MM.1S (cell line): ENCODE data around the gene BID.

Experiments
- DNase-seq: peaks from one replicate; pipeline ENCODE4 v3.0.0-alpha.2; 2015
- H2AFZ ChIP-seq: fragments of 300-600 bp; sonication (generic); 2 replicates; pipeline ENCODE4 v1.6.0; 2016; ENCODE audit warnings: antibody characterized with exemption, low read length
- H3F3A ChIP-seq: fragments of 300-600 bp; sonication (generic); 2 replicates; pipeline ENCODE4 v1.6.1; 2016; ENCODE audit warnings: mild to moderate bottlenecking, antibody characterized with exemption, low read length, moderate library complexity, mixed read lengths; ENCODE audit not compliant: insufficient read depth
- H3K27ac ChIP-seq: fragments of 300-600 bp; sonication (generic); 2 replicates; pipeline ENCODE4 v1.5.1; 2016; ENCODE audit warnings: mild to moderate bottlenecking, low read length
- H3K27me3 ChIP-seq: fragments of 300-600 bp; sonication (generic); replicated peaks from 2 replicates; pipeline ENCODE4 v1.6.0; 2016; ENCODE audit warnings: low read length; ENCODE audit not compliant: insufficient read depth
- H3K36me3 ChIP-seq: fragments of 300-600 bp; sonication (generic); replicated peaks from 2 replicates; pipeline ENCODE4 v1.6.1; 2016; ENCODE audit warnings: mild to moderate bottlenecking, low read length, mixed read lengths; ENCODE audit not compliant: insufficient read depth
- H3K4me1 ChIP-seq: fragments of 300-600 bp; sonication (generic); 2 replicates; pipeline ENCODE4 v1.6.1; 2016; ENCODE audit warnings: low read length, mixed read lengths
- H3K4me2 ChIP-seq: fragments of 300-600 bp; sonication (generic); 2 replicates; pipeline ENCODE4 v1.6.0; 2016; ENCODE audit warnings: low read depth, low read length
- H3K4me3 ChIP-seq: fragments of 300-600 bp; sonication (generic); 2 replicates; pipeline ENCODE4 v1.5.1; 2016; ENCODE audit warnings: low read length, mixed read lengths
- H3K79me2 ChIP-seq: fragments of 300-600 bp; sonication (generic); 2 replicates; pipeline ENCODE4 v1.6.1; 2016; ENCODE audit warnings: mixed run types, low read length, mixed read lengths
- H3K9ac ChIP-seq: fragments of 300-600 bp; sonication (generic); 2 replicates; pipeline ENCODE4 v1.6.1; 2016; ENCODE audit warnings: low read length, mixed read lengths
- H3K9me2 ChIP-seq: fragments of 300-600 bp; sonication (generic); replicated peaks from 2 replicates; pipeline ENCODE4 v1.6.1; 2016; ENCODE audit warnings: mild to moderate bottlenecking, low read length, mixed read lengths; ENCODE audit not compliant: insufficient read depth
- H3K9me3 ChIP-seq: fragments of 300-600 bp; sonication (generic); replicated peaks from 2 replicates; pipeline ENCODE4 v1.6.1; 2016; ENCODE audit warnings: mild to moderate bottlenecking, low read length, mixed read lengths; ENCODE audit not compliant: insufficient read depth
- H4K20me1 ChIP-seq: fragments of 300-600 bp; sonication (generic); 2 replicates; pipeline ENCODE4 v1.6.1; 2016; ENCODE audit warnings: mild to moderate bottlenecking, low read length, moderate library complexity, mixed read lengths; ENCODE audit not compliant: insufficient read depth
- CTCF ChIP-seq: fragments of 300-600 bp; sonication (generic); IDR thresholded peaks from 2 replicates; pipeline ENCODE4 v1.5.1; 2016; ENCODE audit warnings: antibody characterized with exemption, low read length, mixed read lengths
- EZH2 ChIP-seq: fragments of 300-600 bp; sonication (generic); optimal IDR thresholded peaks from 2 replicates; pipeline ENCODE3; 2017; ENCODE audit warnings: low read depth, mild to moderate bottlenecking, antibody characterized with exemption, low read length, mixed read lengths
- EZH2phosphoT487 ChIP-seq: fragments of 300-600 bp; sonication (generic); IDR thresholded peaks from 2 replicates; pipeline ENCODE4 v1.6.1; 2018; ENCODE audit warnings: antibody characterized with exemption, low read length

BID gene

DNA sequence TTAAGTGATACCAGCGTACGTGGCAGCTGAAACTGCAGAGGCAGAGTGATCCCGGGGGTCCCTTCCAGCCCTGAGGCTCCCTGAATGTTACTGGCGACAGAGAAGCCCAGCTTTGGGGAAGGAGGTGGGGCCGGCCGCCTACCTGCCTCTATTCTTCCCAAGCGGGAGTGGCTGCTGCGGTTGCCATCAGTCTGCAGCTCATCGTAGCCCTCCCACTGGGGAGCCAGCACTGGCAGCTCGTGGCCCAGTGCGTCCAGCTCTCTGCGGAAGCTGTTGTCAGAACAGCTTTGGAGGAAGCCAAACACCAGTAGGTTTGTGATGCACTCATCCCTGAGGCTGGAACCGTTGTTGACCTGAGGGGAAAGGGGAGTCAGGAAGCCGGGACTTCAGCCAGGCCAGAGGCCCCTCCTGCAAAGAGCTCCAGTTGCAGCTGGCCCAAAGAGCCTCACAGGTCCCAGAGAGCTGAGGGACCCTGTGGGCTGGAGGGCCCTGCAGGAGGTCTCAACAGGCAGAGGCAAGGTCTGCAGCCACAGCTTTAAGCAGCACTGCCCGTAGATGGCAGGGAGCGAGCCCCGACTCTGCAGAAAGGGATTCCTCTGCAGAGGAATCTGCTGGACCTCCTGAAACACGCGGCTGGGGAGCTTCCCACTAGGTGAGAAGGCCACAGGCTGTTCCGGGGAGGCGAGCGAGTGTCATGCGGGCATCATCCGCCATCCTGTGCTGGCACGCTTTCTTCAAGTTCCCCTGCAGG lies 30.4 kb downstream of the BID start:
- no peaks in the 10 kb centered on the region for H3K27me3 ChIP-seq
- no peak overlapping the region for H3K4me2 ChIP-seq
- no peak for DNase-seq
- H3K4me1 ChIP-seq: 0 out of 2 replicates have a peak, but pooled peaks cover 3% of the 10 kb centered on the region
- no peaks in the 10 kb centered on the region for H3K9me2 ChIP-seq
- H3K79me2 ChIP-seq: no peaks in the 10 kb centered on the region; the same call in 1 of the 2 replicates
- no peak overlapping the region for H3K4me3 ChIP-seq
- no peaks in the 10 kb centered on the region for H3K9me3 ChIP-seq
- no peak overlapping the region for H3K9ac ChIP-seq
- no peak for TF ChIP-seq EZH2
- no peak for TF ChIP-seq CTCF
- TF ChIP-seq EZH2phosphoT487: no peak
- peaks cover 5% of the 10 kb centered on the region; the same call in 1 of the 2 replicates for H4K20me1 ChIP-seq
- H2AFZ ChIP-seq: no peak overlapping the region
- no peaks in the 10 kb centered on the region for H3F3A ChIP-seq
- no peaks in the 10 kb centered on the region for H3K36me3 ChIP-seq
- H3K27ac ChIP-seq: no peak overlapping the region

- Histone ChIP-seq H4K20me1 (peaks cover 5% of the 10 kb centered on the region; the same call in 1 of the 2 replicates), H3K79me2 (no peaks in the 10 kb centered on the region; the same call in 1 of the 2 replicates), H3K4me1 (0 out of 2 replicates have a peak, but pooled peaks cover 3% of the 10 kb centered on the region), H3K9ac (no peak overlapping the region), H2AFZ (no peak overlapping the region), H3K27ac (no peak overlapping the region), H3K36me3 (no peaks in the 10 kb centered on the region), H3K4me3 (no peak overlapping the region), H3K9me3 (no peaks in the 10 kb centered on the region), H3K4me2 (no peak overlapping the region), H3F3A (no peaks in the 10 kb centered on the region), H3K27me3 (no peaks in the 10 kb centered on the region), H3K9me2 (no peaks in the 10 kb centered on the region)
- peak; percentile 67 for DNase-seq
- TF ChIP-seq CTCF (peak; percentile 73), EZH2phosphoT487 (no peak), EZH2 (no peak)
Measured at GRCh38 chr22:17742527-17742902, 31.8 kb downstream of the BID start.

GRCh38 chr22:17741866-17742526 lies 32.3 kb downstream of the BID start:
- Histone ChIP-seq H3K79me2 (no peaks in the 10 kb centered on the region; the same call in 1 of the 2 replicates), H3K9me3 (no peaks in the 10 kb centered on the region), H4K20me1 (peaks cover 5% of the 10 kb centered on the region; the same call in 1 of the 2 replicates), H3K36me3 (no peaks in the 10 kb centered on the region), H3K4me2 (no peak overlapping the region), H3F3A (no peaks in the 10 kb centered on the region), H3K4me3 (no peak overlapping the region), H3K9me2 (no peaks in the 10 kb centered on the region), H3K4me1 (0 out of 2 replicates have a peak, but pooled peaks cover 3% of the 10 kb centered on the region), H3K9ac (no peak overlapping the region), H2AFZ (no peak overlapping the region), H3K27me3 (no peaks in the 10 kb centered on the region), H3K27ac (no peak overlapping the region)
- no peak for DNase-seq
- TF ChIP-seq EZH2 (no peak), CTCF (no peak), EZH2phosphoT487 (no peak)
